HG03575 (cell line): Measurements from ENCODE around the gene WWTR1.

Source experiments
- ATAC-seq: cut with Tn5 transposase; IDR thresholded peaks from one replicate; pipeline ENCODE4 v1.9.1; 2021; ENCODE audit not compliant: unreplicated experiment, insufficient number of reproducible peaks, low FRiP score; ENCODE audit errors: extremely low read depth

The WWTR1 gene

GRCh38 chr3:149516920-149517319, 140.9 kb downstream of the WWTR1 start:
- ATAC-seq, result no peak

DNA sequence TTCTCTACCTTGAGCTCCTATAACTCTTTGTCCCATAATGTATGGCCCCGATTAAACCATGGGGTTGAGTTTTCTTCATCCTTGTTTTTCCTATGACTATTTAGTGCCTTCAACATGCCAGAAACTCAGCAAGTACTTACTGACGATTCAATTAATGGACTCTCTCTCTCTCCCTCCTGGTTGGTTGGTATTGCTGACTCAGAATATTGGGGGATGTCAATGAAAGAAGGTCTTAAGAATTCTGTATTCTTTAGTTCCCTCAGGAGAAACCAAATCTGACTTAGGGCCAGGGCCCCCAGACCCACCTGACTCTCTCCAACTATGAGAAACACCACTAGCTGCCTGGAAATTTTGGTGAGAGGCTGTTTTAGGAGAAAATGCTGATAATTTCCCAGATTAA, 142.6 kb downstream of the WWTR1 start:
- ATAC-seq, result no peak

- ATAC-seq, result no peak
These were observed 143.4 kb downstream of the WWTR1 start for GRCh38 chr3:149514471-149514870.

DNA sequence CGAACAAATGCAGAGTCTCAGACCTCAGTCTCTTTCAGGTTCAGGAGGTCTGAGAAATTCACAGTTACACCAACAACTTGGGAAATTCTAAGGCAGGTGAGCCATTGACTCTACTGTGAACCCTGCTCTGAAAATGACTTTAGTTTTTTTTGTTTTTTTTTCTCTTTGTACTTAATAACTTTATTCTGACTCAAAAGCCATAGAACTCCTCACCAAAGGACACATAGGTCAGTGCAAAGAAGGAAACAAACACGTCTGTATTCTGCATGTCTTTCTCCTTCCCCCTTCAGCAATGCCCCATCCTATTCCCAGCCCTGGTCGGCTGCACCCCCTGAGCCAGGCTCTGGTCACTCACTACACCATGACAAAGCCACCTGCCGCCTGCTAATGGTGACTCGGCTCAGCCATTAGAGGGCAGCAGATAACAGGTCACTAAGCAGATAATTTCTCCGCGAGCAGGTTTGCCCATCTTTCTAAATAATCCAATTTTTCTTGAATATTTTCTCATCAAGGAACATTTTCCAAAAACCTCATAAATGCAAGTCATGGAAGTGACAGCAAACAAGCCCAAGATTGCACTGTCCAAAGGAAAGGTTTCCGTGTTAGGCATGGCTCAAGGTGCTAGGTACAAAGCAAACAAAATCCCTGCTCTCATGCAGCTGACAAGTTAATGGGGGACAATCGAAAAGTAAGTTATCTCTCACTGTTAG, 145.6 kb downstream of the WWTR1 start:
- ATAC-seq, result no peak

DNA sequence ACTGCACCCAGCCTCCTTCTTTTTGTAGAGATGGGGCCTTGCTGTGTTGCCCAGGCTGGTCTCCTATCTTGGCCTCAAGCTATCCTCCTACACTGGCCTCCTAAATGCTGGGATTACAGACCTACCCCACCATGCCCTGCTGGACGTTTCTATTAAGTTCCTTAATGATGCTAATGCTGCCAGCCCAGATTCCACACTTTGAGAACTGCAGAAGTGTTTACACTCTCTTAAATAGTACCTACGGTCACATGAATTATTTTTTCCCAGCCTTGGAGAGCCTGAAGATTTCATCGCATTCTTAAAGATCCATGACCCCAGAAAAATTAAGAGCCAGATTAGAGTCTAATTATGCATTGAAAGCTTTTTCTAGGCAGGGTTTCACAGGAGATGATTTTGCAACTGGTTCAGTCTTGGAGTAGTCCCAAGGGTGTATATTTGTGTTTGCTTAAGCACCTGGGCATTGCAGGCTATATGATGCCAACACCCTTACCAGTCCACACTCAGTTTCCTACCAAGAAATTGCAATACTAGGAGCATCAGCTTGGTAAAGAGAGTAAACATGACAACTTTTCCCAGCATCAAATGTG, 146.7 kb downstream of the WWTR1 start:
- ATAC-seq, result no peak

- ATAC-seq, result no peak
These were observed 147.3 kb downstream of the WWTR1 start for GRCh38 chr3:149510480-149510879.

- no peak for ATAC-seq
These were observed 148.3 kb downstream of the WWTR1 start for GRCh38 chr3:149509526-149509925.

GRCh38 chr3:149507491-149508324, 150.1 kb downstream of the WWTR1 start:
- no peak for ATAC-seq

DNA sequence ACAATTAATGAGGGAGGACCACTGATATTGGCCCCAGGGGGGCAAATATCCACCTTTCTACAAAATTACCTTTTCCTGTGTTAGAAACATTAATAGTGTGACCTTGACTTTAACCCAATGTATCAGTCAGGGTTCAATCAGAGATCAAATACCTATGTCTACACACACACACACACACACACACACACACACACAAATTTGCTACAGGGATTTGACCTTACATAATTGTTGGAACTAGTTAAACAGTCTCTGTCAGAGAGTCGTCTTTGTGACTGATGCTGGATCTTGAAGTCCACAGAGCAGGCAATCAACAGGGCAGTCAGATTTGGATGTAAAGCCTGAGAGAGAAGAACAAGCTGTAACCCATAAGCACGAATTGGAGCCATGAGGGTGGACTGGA, 150.9 kb downstream of the WWTR1 start:
- no peak for ATAC-seq

DNA sequence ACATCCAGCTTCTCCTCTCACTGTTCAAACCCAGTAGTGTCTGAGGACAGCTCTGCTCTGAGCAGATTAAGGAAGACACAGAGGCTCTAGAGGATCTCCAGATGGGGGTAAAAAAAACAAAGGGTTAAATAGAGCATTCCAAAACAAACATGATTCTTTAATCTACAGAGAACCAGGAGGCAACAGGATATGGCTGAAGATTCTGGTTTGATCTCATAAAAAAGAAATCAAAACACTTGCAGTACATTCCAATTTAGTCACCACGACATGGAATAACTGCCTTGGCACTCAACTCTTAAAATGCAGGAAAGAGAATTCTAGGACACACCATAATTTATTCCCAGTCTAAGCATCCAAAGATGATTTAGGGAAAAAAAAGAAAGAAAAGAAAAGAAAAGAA, 151.3 kb downstream of the WWTR1 start:
- ATAC-seq, result no peak

GRCh38 chr3:149502438-149502837, 155.4 kb downstream of the WWTR1 start:
- no peak for ATAC-seq

- ATAC-seq, result no peak
These were observed 156.3 kb downstream of the WWTR1 start for GRCh38 chr3:149501524-149501923.

DNA sequence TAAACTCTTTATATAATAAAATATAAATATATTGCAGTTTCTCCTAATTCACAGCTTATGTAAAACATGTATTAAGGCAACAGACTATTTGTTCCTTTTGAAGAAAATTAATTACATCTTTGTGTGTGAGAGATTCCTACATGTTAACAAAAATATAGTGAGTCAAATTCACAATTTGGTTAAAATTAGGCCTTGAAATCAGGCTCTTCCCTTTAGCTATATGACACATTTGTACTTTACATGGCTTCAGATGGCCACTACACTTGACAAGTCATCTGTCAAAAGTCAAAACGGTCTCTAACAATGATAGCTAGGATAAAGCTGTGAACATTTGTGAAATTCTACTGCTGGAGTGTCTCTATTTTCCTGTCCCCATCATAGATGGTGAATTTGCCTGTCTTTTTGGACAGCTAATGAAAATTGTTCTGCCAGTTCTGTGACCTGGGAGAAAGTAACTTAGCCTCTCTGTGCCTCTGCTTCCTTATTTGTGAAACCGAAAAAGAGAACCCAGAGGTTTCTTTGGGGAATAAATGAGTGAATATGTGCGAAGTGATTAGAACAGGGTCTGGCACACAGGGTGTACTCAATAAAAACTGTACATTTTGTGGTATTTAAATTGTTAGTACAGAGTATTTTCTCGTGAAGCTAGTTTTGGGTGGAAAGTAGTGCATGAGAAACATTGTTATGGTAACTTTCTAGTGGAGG, 159.7 kb downstream of the WWTR1 start:
- ATAC-seq, result no peak

GRCh38 chr3:149496891-149497290, 160.9 kb downstream of the WWTR1 start:
- ATAC-seq, result no peak

GRCh38 chr3:149495581-149496125, 162.2 kb downstream of the WWTR1 start:
- no peak for ATAC-seq

DNA sequence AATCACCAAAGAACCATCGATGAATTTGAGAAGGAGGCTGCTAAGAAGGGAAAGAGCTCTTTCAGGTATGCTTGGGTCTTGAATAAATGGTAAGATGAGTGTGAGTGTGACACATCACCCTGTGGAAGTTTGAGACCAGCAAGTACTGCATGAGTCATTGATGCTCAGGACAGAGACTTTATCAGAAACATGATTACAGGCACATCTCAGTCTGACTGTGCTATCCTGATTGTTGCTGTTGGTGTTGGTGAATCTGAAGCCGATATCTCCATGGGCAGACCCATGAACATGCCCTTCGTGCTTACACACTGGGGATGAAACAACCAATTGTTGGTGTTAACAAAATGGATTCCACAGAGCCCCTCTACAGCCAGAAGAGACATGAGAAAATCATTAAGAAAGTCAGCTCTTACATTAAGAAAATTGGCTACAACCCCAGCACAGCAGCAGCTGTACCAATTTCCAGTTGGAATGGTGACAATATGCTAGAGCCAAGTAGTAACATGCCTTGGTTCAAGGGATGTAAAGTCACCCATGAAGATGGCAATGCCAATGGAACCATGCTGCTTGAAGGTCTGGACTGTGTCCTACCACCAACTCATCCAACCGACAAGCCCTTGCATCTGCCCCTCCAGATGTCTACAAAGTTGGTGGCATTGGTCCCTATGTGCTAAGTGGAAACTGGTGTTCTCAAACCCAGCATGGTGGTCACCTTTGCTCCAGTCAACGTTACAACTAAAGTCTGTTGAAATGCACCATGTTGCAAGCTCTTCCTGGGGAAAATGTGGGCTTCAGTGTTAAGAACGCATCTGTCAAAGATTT, 162.9 kb downstream of the WWTR1 start:
- no peak for ATAC-seq

GRCh38 chr3:149494022-149494758, 163.6 kb downstream of the WWTR1 start:
- no peak for ATAC-seq
